ENCODE data around the gene ZBP1. TPM values are rescaled to one million over a fixed set of nuclear protein-coding genes. Genes with fewer than 3 reads are reported as not detected.

The ZBP1 gene
- total RNA-seq, 1 donor from 2014 or later, result 0.44 TPM

Other genes starting within 250 kb of the ZBP1 start
- gene RBM38, start 229.0 kb downstream of the ZBP1 start, total RNA-seq, result 12.3 TPM
- gene CTCFL, start 95.3 kb downstream of the ZBP1 start, total RNA-seq, result not detected
- 0.64 TPM for gene PCK1, start 59.3 kb downstream of the ZBP1 start, total RNA-seq
- gene PMEPA1, start 89.6 kb upstream of the ZBP1 start, total RNA-seq, result 2.7 TPM

All from esophagus mucosa (tissue), 1 donor.